ENCODE results near the gene TRIM25.

DNA sequence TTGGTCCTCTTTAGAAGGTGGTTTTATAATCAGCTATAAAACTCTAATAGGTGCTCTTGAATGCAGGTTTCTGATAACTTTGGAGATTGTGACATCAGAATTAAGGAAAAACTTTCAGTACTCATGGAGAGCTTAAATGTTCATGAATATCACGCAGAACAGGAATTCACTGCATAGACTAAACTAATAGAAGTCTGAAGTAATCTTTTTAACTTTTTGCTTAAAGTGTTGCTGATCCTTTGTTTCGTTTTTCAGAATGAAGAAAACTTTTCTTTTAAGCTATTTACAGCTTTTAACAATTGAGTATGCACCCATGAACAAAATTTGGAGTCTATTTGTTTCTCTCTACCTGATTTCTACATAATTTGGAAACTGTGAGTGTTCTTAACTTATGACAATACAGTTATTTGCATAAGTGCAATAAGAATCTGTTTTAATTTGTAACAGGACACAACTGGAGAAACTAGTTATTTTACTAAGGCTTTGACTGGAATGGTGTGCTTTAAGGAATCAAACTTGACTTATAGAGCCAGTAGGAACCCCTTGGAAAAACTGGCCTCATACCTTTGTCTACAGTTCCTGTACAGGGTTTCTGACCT, 17.0 kb upstream of the TRIM25 start:
- TF ChIP-seq, protein P1, sequence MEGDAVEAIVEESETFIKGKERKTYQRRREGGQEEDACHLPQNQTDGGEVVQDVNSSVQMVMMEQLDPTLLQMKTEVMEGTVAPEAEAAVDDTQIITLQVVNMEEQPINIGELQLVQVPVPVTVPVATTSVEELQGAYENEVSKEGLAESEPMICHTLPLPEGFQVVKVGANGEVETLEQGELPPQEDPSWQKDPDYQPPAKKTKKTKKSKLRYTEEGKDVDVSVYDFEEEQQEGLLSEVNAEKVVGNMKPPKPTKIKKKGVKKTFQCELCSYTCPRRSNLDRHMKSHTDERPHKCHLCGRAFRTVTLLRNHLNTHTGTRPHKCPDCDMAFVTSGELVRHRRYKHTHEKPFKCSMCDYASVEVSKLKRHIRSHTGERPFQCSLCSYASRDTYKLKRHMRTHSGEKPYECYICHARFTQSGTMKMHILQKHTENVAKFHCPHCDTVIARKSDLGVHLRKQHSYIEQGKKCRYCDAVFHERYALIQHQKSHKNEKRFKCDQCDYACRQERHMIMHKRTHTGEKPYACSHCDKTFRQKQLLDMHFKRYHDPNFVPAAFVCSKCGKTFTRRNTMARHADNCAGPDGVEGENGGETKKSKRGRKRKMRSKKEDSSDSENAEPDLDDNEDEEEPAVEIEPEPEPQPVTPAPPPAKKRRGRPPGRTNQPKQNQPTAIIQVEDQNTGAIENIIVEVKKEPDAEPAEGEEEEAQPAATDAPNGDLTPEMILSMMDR (IDR thresholded peaks at IDR 0.05) = no peak
- TF ChIP-seq POLR2A (IDR thresholded peaks at IDR 0.05) = no peak
